ENCODE measurements around the gene KRTAP3-1.

Gene KRTAP3-1

DNA sequence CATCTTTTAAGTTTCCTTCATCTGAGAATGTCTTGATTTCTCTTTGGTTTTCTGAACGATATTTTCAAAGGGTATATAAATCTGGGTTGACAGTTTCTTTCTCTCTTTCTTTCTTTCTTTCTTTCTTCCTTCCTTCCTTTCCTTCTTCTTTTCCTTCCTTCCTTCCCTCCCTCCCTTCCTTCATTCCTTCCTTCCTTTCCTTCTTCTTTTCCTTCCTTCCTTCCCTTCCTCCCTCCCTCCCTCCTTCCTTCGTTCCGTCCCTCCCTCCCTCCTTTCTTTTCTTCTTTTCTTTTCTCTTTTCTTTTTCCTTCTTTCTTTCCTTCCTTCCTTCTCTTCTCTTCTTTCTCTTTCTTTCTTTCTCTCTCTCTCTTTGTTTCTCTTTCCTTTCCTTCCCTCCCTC is 34.6 kb downstream of the KRTAP3-1 start:
- DNase-seq (ENCODE audit: extremely low spot score), result no peak
- no peak for TF ChIP-seq FOXA1 (IDR thresholded peaks at IDR 0.05)
- no peak for TF ChIP-seq HDGF (IDR thresholded peaks at IDR 0.05; ENCODE audit: borderline replicate concordance)
- TF ChIP-seq TARDBP (IDR thresholded peaks at IDR 0.05), result no peak
- TF ChIP-seq BHLHE40 (IDR thresholded peaks at IDR 0.05; ENCODE audit: borderline replicate concordance), result no peak
- no peak for TF ChIP-seq ELF4 (IDR thresholded peaks at IDR 0.05)
- TF ChIP-seq, protein P1, sequence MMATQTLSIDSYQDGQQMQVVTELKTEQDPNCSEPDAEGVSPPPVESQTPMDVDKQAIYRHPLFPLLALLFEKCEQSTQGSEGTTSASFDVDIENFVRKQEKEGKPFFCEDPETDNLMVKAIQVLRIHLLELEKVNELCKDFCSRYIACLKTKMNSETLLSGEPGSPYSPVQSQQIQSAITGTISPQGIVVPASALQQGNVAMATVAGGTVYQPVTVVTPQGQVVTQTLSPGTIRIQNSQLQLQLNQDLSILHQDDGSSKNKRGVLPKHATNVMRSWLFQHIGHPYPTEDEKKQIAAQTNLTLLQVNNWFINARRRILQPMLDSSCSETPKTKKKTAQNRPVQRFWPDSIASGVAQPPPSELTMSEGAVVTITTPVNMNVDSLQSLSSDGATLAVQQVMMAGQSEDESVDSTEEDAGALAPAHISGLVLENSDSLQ (IDR thresholded peaks at IDR 0.05), result no peak
- no peak for TF ChIP-seq SUZ12 (IDR thresholded peaks at IDR 0.05)
- no peak for TF ChIP-seq L3MBTL2 (conservative IDR thresholded peaks at IDR 0.05)
- TF ChIP-seq SP1 (IDR thresholded peaks at IDR 0.05), result no peak
- no peak for TF ChIP-seq NFRKB (IDR thresholded peaks at IDR 0.05)
- POLR2A ChIA-PET, result no interaction called here
- CTCF ChIA-PET, result no interaction called here

DNA sequence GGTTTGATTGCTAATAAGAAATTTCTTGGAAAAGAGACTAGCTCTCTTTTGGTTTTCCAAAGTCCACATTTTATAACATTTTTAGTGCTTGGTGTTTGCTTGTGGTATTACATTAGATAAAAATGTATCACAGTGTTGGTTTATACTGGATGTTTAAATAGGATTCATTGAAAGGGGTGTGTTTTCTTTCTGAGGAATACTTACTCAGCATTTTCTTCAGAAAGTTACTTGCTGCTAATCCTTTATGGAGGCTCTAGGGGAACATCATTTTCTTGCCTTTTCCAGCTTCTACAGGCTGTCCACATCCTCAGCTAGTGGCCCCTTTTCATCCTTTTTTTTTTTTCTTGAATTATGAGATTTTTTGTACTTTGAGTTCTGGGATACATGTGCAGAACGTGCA is 41.3 kb downstream of the KRTAP3-1 start:
- CTCF ChIA-PET, result interaction anchor here (0.6 to 1.2 kb wide), 2 partner anchors 15 to 326 kb away, joined by 3 to 4 read pairs; no protein-coding TSS in a partner anchor

DNA sequence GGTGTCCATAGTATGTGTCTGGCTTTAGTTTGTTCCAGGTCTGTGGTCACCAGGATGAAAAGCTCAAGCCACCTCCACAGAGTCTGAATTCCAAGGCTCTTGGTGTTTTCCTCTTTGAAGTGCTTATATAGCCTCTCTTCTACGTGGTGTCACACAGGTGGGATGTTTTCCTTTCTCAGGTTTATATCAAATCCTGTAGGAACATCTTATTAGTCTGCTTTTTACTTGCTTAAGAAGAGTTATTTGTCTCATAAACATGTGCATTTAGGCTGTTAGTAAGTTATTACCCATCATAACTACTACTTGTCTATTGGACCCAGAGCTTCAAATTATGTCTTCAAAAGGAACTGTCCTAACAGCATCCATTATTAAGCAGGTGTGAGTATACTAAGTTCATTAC is 42.1 kb downstream of the KRTAP3-1 start, which contains the start of gene KRT39:
KRT39 (minus strand) TSS at position 101 of the 400 bp plus-strand sequence; CDS start at position 9, 92 bp downstream.
- POLR2A ChIA-PET, result no interaction called here
- TF ChIP-seq ZNF384 (IDR thresholded peaks at IDR 0.05) (no peak), FOXM1 (IDR thresholded peaks at IDR 0.05; ENCODE audit: borderline replicate concordance) (no peak), ELF4 (IDR thresholded peaks at IDR 0.05) (no peak), L3MBTL2 (conservative IDR thresholded peaks at IDR 0.05) (no peak)
- DNase-seq (ENCODE audit: extremely low spot score), result no peak
- CTCF ChIA-PET, result interaction anchor here (1.2 kb wide), 1 partner anchor 15 kb away, joined by 4 read pairs; no protein-coding TSS in a partner anchor

More for the DNA sequence above, 41.3 kb downstream of the KRTAP3-1 start:
- DNase-seq (ENCODE audit: extremely low spot score), result no peak
- POLR2A ChIA-PET, result no interaction called here
- no peak for TF ChIP-seq ZNF384 (IDR thresholded peaks at IDR 0.05)
- TF ChIP-seq L3MBTL2 (conservative IDR thresholded peaks at IDR 0.05), result no peak
- no peak for TF ChIP-seq BHLHE40 (IDR thresholded peaks at IDR 0.05; ENCODE audit: borderline replicate concordance)
- no peak for TF ChIP-seq SUZ12 (IDR thresholded peaks at IDR 0.05)
- no peak for TF ChIP-seq FOXM1 (IDR thresholded peaks at IDR 0.05; ENCODE audit: borderline replicate concordance)
- TF ChIP-seq, protein P1 (IDR thresholded peaks at IDR 0.05), result no peak
- TF ChIP-seq ELF4 (IDR thresholded peaks at IDR 0.05), result no peak
- no peak for TF ChIP-seq LEF1 (IDR thresholded peaks at IDR 0.05; ENCODE audit: borderline replicate concordance)
- TF ChIP-seq TARDBP (IDR thresholded peaks at IDR 0.05), result no peak
- TF ChIP-seq FOXA1 (IDR thresholded peaks at IDR 0.05), result no peak
- no peak for TF ChIP-seq ARNT (IDR thresholded peaks at IDR 0.05)
- TF ChIP-seq CTBP1 (IDR thresholded peaks at IDR 0.05; ENCODE audit: borderline replicate concordance), result no peak
- TF ChIP-seq SP1 (IDR thresholded peaks at IDR 0.05), result no peak

DNA sequence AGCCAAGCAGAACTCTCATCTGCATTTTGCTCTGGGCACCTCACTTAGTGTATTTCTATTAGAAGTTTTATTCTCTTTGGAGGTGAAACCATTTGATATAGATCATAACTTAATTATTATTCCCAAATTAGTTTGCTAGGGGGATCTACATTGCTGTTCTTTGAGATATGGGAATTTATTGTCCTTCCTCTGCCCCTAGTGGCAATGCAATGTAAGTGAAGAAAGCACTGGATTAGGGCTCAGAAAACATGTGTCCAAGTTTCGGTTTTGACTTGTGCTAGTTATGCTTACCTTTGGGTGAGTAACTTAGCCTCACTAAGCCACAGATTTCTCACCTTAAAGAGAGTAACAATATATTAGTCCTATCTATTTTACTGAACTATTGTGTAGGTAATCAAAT is 45.1 kb downstream of the KRTAP3-1 start:
- peak; percentile 23 for DNase-seq (ENCODE audit: extremely low spot score)
- ChIA-PET POLR2A (no interaction called here), CTCF (interaction anchor here (0.9 kb wide), 1 partner anchor 30 kb away, joined by 3 read pairs; no protein-coding TSS in a partner anchor)
- TF ChIP-seq HDGF (IDR thresholded peaks at IDR 0.05; ENCODE audit: borderline replicate concordance), result no peak
- no peak for TF ChIP-seq BHLHE40 (IDR thresholded peaks at IDR 0.05; ENCODE audit: borderline replicate concordance)
- TF ChIP-seq SUZ12 (IDR thresholded peaks at IDR 0.05), result no peak

DNA sequence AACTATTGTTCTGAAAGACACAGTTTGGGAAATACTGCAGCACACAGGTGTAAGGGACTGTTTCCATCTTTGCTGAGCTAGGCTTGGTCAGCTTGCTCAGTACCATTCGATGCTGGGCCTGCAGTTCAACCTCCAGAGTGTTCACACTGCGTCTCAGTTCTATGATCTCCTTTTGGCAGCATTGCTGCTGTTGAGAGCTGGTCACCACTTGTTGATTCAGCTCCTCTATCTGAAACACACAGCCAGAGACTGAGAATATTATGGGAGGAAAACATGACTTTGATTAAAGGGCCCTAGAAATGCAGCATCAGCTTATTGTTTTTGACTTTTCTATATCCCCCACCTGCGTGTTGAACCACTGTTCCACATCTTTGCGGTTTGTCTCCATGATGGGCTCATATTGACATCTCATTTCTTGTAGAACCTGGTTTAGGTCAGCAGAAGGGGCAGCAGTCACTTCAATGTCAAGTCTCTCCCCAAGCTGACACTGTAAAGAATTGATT is 46.8 kb downstream of the KRTAP3-1 start:
- TF ChIP-seq FOXK2 (IDR thresholded peaks at IDR 0.05) (no peak), ZNF384 (IDR thresholded peaks at IDR 0.05) (no peak), FOXM1 (IDR thresholded peaks at IDR 0.05; ENCODE audit: borderline replicate concordance) (no peak), ARNT (IDR thresholded peaks at IDR 0.05) (no peak), TARDBP (IDR thresholded peaks at IDR 0.05) (no peak), SUZ12 (IDR thresholded peaks at IDR 0.05) (no peak), HDGF (IDR thresholded peaks at IDR 0.05; ENCODE audit: borderline replicate concordance) (no peak), CTBP1 (IDR thresholded peaks at IDR 0.05; ENCODE audit: borderline replicate concordance) (no peak), FOXA1 (IDR thresholded peaks at IDR 0.05) (no peak), BHLHE40 (IDR thresholded peaks at IDR 0.05; ENCODE audit: borderline replicate concordance) (no peak), L3MBTL2 (conservative IDR thresholded peaks at IDR 0.05) (no peak), LEF1 (IDR thresholded peaks at IDR 0.05; ENCODE audit: borderline replicate concordance) (no peak), SP1 (IDR thresholded peaks at IDR 0.05) (no peak), ELF4 (IDR thresholded peaks at IDR 0.05) (no peak), NFRKB (IDR thresholded peaks at IDR 0.05) (no peak)
- TF ChIP-seq, protein P1 (IDR thresholded peaks at IDR 0.05), result no peak
- CTCF ChIA-PET, result interaction anchor here (0.6 kb wide), 2 partner anchors 11 to 346 kb away, joined by 3 read pairs; no protein-coding TSS in a partner anchor
- POLR2A ChIA-PET, result interaction anchor here (1.1 kb wide), 1 partner anchor 14 kb away, joined by 3 read pairs; no protein-coding TSS in a partner anchor
- DNase-seq (ENCODE audit: extremely low spot score), result no peak

DNA sequence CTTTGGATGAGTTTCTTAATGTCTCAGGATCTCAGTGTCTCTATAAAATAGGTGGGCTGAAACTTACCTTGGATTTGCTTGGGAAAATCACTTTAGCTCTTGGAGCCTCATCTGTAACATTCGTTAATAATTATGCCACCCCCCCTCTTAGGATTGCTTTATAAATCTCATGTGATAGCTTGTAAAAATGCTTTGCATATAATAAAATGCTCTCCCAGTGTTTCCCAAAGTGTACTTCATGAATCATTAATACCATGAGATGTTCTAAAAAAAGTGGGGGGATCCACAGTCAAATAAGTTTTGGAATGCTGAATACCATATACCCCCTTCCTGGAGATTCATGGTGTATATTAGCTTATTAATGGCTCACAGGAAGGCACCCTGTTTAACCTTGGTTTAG is 47.3 kb downstream of the KRTAP3-1 start:
- no peak for DNase-seq (ENCODE audit: extremely low spot score)
- ChIA-PET POLR2A (interaction anchor here (1.1 kb wide), 1 partner anchor 13 kb away, joined by 3 read pairs; no protein-coding TSS in a partner anchor), CTCF (no interaction called here)
- TF ChIP-seq ARNT (IDR thresholded peaks at IDR 0.05) (no peak), HDGF (IDR thresholded peaks at IDR 0.05; ENCODE audit: borderline replicate concordance) (no peak), FOXM1 (IDR thresholded peaks at IDR 0.05; ENCODE audit: borderline replicate concordance) (no peak), L3MBTL2 (conservative IDR thresholded peaks at IDR 0.05) (no peak), FOXA1 (IDR thresholded peaks at IDR 0.05) (no peak), BHLHE40 (IDR thresholded peaks at IDR 0.05; ENCODE audit: borderline replicate concordance) (no peak), NFRKB (IDR thresholded peaks at IDR 0.05) (no peak), ZNF384 (IDR thresholded peaks at IDR 0.05) (no peak), ELF4 (IDR thresholded peaks at IDR 0.05) (no peak), CTBP1 (IDR thresholded peaks at IDR 0.05; ENCODE audit: borderline replicate concordance) (no peak), SUZ12 (IDR thresholded peaks at IDR 0.05) (no peak), FOXK2 (IDR thresholded peaks at IDR 0.05) (no peak), TARDBP (IDR thresholded peaks at IDR 0.05) (no peak), SP1 (IDR thresholded peaks at IDR 0.05) (no peak), LEF1 (IDR thresholded peaks at IDR 0.05; ENCODE audit: borderline replicate concordance) (no peak)
- TF ChIP-seq, protein P1 (IDR thresholded peaks at IDR 0.05), result no peak
